ENCODE results near the gene AMY1C. TPM values are rescaled to one million over a fixed set of nuclear protein-coding genes. Genes with fewer than 3 reads are reported as not detected.
A peak's percentile ranks its signal among the peaks of the same experiment; 100 is the strongest.
"Not testable (repeated sequence)": the region's sequence is repeated elsewhere in the genome, so short reads cannot be mapped to it uniquely, and the experiment has no call there.

The AMY1C gene
- total RNA-seq (2014; rRNA removed) = not detected in 2 replicates
- Bru-seq, nascent RNA = not detected
- not detected for BruChase-seq, experiment 1, labeled RNA remaining after a 6-hour chase
- BruChase-seq, experiment 2, labeled RNA remaining after a 2-hour chase = not detected
- long read RNA-seq = 0 reads

GRCh38 chr1:103749598-103749997 lies at the start of gene AMY1C:
Gene AMY1C (plus strand): TSS chr1:103749898. CDS start chr1:103750470, 572 bp downstream.
- H3K4me1 ChIP-seq (ENCODE audit: insufficient read depth, low read length); H3K79me2 ChIP-seq (ENCODE audit: low read length); H3K9me2 ChIP-seq (replicated peaks; ENCODE audit: low read length); H3K4me2 ChIP-seq (ENCODE audit: low read length); intact Hi-C loops (cut with micrococcal nuclease); H3K9ac ChIP-seq (ENCODE audit: low read length); H3K4me3 ChIP-seq (ENCODE audit: low read length); H3K36me3 ChIP-seq (ENCODE audit: low read depth, low read length); ATAC-seq; BruUV-seq (replicated peaks); H3K9me3 ChIP-seq (ENCODE audit: low read length); H3F3A ChIP-seq (ENCODE audit: low read length, unreplicated experiment); CTCF ChIA-PET; H3K27ac ChIP-seq (ENCODE audit: low read length); DNase-seq; H2AFZ ChIP-seq (ENCODE audit: low read length); H4K20me1 ChIP-seq (ENCODE audit: low read length); H3K27me3 ChIP-seq (ENCODE audit: low read length); POLR2A ChIA-PET (ENCODE audit: unreplicated experiment): not testable (repeated sequence)

DNA sequence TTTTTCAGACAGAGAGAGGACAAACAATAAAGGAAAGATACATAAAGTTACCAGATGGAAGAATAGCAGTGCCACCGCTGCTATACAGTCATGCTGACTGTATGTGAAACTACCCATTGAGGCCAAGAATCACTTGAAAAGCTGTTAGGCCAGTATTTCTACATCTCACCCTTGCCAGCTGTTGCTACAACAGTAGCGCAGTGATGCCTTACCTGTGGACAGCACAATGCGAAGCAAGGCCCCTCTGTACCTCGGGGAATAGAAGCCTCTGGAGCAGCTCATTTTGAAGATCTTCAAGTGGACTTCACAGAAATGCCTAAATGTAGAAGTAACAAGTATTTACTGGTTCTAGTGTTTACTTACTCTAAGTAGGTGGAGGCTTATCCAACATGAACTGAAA lies 49.0 kb upstream of the AMY1C start:
- H3K79me2 ChIP-seq (ENCODE audit: low read length); H3K4me2 ChIP-seq (ENCODE audit: low read length); H3K36me3 ChIP-seq (ENCODE audit: low read depth, low read length); H3K9me2 ChIP-seq (replicated peaks; ENCODE audit: low read length); POLR2A ChIA-PET (ENCODE audit: unreplicated experiment); H3K4me1 ChIP-seq (ENCODE audit: insufficient read depth, low read length); H3K9ac ChIP-seq (ENCODE audit: low read length); H4K20me1 ChIP-seq (ENCODE audit: low read length); BruUV-seq (replicated peaks); H3K4me3 ChIP-seq (ENCODE audit: low read length); H2AFZ ChIP-seq (ENCODE audit: low read length); CTCF ChIA-PET; DNase-seq; H3K27ac ChIP-seq (ENCODE audit: low read length); H3K9me3 ChIP-seq (ENCODE audit: low read length); intact Hi-C loops (cut with micrococcal nuclease); H3F3A ChIP-seq (ENCODE audit: low read length, unreplicated experiment); H3K27me3 ChIP-seq (ENCODE audit: low read length): not testable (repeated sequence)
- peak; percentile 20; the same call in 1 of the 2 replicates for ATAC-seq

DNA sequence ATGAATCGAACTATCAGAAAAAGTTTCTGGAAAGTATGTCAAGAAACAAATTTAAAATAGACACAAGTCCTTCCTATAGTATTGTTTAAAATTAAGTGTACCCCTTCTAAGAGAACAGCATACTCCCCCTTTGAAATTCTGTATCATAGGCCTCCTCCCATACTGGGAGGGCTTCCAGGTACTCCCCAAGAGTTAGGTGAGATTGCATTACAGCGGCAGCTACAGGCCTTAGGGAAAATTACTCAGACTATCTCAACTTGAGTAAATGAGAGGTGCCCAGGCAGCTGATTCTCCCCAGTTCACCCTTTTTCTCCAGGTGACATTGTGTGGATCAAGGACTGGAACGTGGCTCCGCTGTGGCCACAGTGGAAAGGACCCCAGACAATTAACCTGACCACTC lies 48.4 kb upstream of the AMY1C start:
- H3K9ac ChIP-seq (ENCODE audit: low read length); CTCF ChIA-PET; H3K4me3 ChIP-seq (ENCODE audit: low read length); H3K4me2 ChIP-seq (ENCODE audit: low read length); intact Hi-C loops (cut with micrococcal nuclease); H3K9me3 ChIP-seq (ENCODE audit: low read length); BruUV-seq (replicated peaks); POLR2A ChIA-PET (ENCODE audit: unreplicated experiment); H3K79me2 ChIP-seq (ENCODE audit: low read length); H3K27me3 ChIP-seq (ENCODE audit: low read length); H3F3A ChIP-seq (ENCODE audit: low read length, unreplicated experiment); DNase-seq; H3K36me3 ChIP-seq (ENCODE audit: low read depth, low read length); H3K4me1 ChIP-seq (ENCODE audit: insufficient read depth, low read length); H2AFZ ChIP-seq (ENCODE audit: low read length); ATAC-seq; H4K20me1 ChIP-seq (ENCODE audit: low read length); H3K9me2 ChIP-seq (replicated peaks; ENCODE audit: low read length); H3K27ac ChIP-seq (ENCODE audit: low read length): not testable (repeated sequence)

DNA sequence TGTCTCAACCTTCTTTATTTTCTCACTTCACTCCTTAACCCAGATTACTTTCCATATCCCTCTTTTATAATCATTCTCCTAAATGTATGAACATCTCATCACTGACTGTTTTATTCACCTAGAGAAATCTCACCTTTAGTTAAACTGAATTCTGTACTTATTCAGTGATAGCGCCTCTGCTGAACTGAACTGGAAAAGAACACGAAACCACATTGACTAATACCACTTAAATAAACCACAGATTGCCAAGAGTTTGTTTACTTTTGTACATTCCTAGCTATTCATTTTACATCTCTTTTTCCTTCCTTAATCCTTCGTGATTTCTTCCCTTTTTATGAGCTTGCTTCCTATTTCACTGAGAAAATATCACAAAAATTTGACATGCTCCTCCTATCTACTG lies 42.0 kb upstream of the AMY1C start:
- H4K20me1 ChIP-seq (ENCODE audit: low read length); CTCF ChIA-PET: not testable (repeated sequence)

GRCh38 chr1:103710381-103710780 lies 39.3 kb upstream of the AMY1C start:
- BruUV-seq (replicated peaks) = not testable (repeated sequence)

More for the DNA sequence above, 42.0 kb upstream of the AMY1C start:
- H3K27ac ChIP-seq (ENCODE audit: low read length); H3K27me3 ChIP-seq (ENCODE audit: low read length); H3K9me2 ChIP-seq (replicated peaks; ENCODE audit: low read length); DNase-seq; H3K4me2 ChIP-seq (ENCODE audit: low read length); H3F3A ChIP-seq (ENCODE audit: low read length, unreplicated experiment); H3K36me3 ChIP-seq (ENCODE audit: low read depth, low read length); intact Hi-C loops (cut with micrococcal nuclease); H3K4me3 ChIP-seq (ENCODE audit: low read length); H3K4me1 ChIP-seq (ENCODE audit: insufficient read depth, low read length); H3K9me3 ChIP-seq (ENCODE audit: low read length); H3K79me2 ChIP-seq (ENCODE audit: low read length); H2AFZ ChIP-seq (ENCODE audit: low read length); H3K9ac ChIP-seq (ENCODE audit: low read length); BruUV-seq (replicated peaks); POLR2A ChIA-PET (ENCODE audit: unreplicated experiment): not testable (repeated sequence)
- ATAC-seq = peak; percentile 76

GRCh38 chr1:103717404-103717803 lies 32.3 kb upstream of the AMY1C start:
- H3F3A ChIP-seq (ENCODE audit: low read length, unreplicated experiment); H3K27ac ChIP-seq (ENCODE audit: low read length); H3K36me3 ChIP-seq (ENCODE audit: low read depth, low read length); CTCF ChIA-PET; H3K9ac ChIP-seq (ENCODE audit: low read length); H3K9me3 ChIP-seq (ENCODE audit: low read length); H3K4me3 ChIP-seq (ENCODE audit: low read length); ATAC-seq; H3K27me3 ChIP-seq (ENCODE audit: low read length); BruUV-seq (replicated peaks); H3K9me2 ChIP-seq (replicated peaks; ENCODE audit: low read length); H2AFZ ChIP-seq (ENCODE audit: low read length); DNase-seq; POLR2A ChIA-PET (ENCODE audit: unreplicated experiment); H4K20me1 ChIP-seq (ENCODE audit: low read length); H3K79me2 ChIP-seq (ENCODE audit: low read length); H3K4me2 ChIP-seq (ENCODE audit: low read length); H3K4me1 ChIP-seq (ENCODE audit: insufficient read depth, low read length); intact Hi-C loops (cut with micrococcal nuclease): not testable (repeated sequence)

More at GRCh38 chr1:103710381-103710780, 39.3 kb upstream of the AMY1C start:
- DNase-seq; H4K20me1 ChIP-seq (ENCODE audit: low read length); intact Hi-C loops (cut with micrococcal nuclease); ATAC-seq; H3K9me2 ChIP-seq (replicated peaks; ENCODE audit: low read length); H3K36me3 ChIP-seq (ENCODE audit: low read depth, low read length); H3K4me2 ChIP-seq (ENCODE audit: low read length); H3K27me3 ChIP-seq (ENCODE audit: low read length); H3F3A ChIP-seq (ENCODE audit: low read length, unreplicated experiment); H3K4me3 ChIP-seq (ENCODE audit: low read length); H3K4me1 ChIP-seq (ENCODE audit: insufficient read depth, low read length); H3K9ac ChIP-seq (ENCODE audit: low read length); H2AFZ ChIP-seq (ENCODE audit: low read length); H3K27ac ChIP-seq (ENCODE audit: low read length); POLR2A ChIA-PET (ENCODE audit: unreplicated experiment); CTCF ChIA-PET; H3K79me2 ChIP-seq (ENCODE audit: low read length); H3K9me3 ChIP-seq (ENCODE audit: low read length): not testable (repeated sequence)

- BruUV-seq (replicated peaks); H2AFZ ChIP-seq (ENCODE audit: low read length); H3K27ac ChIP-seq (ENCODE audit: low read length); CTCF ChIA-PET; DNase-seq; H3K9me2 ChIP-seq (replicated peaks; ENCODE audit: low read length); ATAC-seq; H3K4me1 ChIP-seq (ENCODE audit: insufficient read depth, low read length); POLR2A ChIA-PET (ENCODE audit: unreplicated experiment); H3K9me3 ChIP-seq (ENCODE audit: low read length); H3F3A ChIP-seq (ENCODE audit: low read length, unreplicated experiment); H4K20me1 ChIP-seq (ENCODE audit: low read length); intact Hi-C loops (cut with micrococcal nuclease); H3K4me3 ChIP-seq (ENCODE audit: low read length); H3K9ac ChIP-seq (ENCODE audit: low read length); H3K27me3 ChIP-seq (ENCODE audit: low read length); H3K4me2 ChIP-seq (ENCODE audit: low read length); H3K36me3 ChIP-seq (ENCODE audit: low read depth, low read length); H3K79me2 ChIP-seq (ENCODE audit: low read length): not testable (repeated sequence)
Observed at GRCh38 chr1:103721473-103721872, 28.2 kb upstream of the AMY1C start.

Measured in PC-3 (cell line).